OCI-LY3 (cell line): ENCODE data around the gene LRRC8E.

Experiments
- EZH2phosphoT487 ChIP-seq: fragments of 200-600 bp; shearing (Covaris generic); IDR thresholded peaks from 2 replicates; pipeline ENCODE4 v1.6.1; 2018; ENCODE audit warnings: antibody characterized with exemption, mixed run types, low read depth
- TF ChIP-seq, protein P1 (sequence below): fragments of 200-600, 300-600 bp; sonication (generic); IDR thresholded peaks from 2 replicates; pipeline ENCODE4 v1.5.1; 2014; ENCODE audit warnings: antibody characterized with exemption, low read length, low read depth

DNA sequence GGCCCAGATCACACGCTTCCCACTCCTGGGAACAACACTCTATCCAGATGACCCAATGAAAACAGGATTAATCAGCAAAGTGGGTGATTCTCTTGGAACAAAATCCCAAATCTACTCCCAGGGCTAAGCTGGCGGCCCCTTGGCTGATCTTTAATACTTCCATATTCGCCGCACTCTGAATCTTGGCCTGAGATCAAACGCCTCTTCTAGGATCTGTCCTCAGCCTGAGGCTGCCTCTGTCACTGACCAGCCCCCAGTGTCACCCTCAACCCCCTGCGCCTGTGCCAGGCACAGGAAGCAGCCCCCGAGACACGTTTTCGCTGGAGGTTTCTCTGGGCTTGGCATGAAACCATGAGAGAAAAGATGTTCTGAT is 40.0 kb downstream of the LRRC8E start:
- TF ChIP-seq, protein P1, sequence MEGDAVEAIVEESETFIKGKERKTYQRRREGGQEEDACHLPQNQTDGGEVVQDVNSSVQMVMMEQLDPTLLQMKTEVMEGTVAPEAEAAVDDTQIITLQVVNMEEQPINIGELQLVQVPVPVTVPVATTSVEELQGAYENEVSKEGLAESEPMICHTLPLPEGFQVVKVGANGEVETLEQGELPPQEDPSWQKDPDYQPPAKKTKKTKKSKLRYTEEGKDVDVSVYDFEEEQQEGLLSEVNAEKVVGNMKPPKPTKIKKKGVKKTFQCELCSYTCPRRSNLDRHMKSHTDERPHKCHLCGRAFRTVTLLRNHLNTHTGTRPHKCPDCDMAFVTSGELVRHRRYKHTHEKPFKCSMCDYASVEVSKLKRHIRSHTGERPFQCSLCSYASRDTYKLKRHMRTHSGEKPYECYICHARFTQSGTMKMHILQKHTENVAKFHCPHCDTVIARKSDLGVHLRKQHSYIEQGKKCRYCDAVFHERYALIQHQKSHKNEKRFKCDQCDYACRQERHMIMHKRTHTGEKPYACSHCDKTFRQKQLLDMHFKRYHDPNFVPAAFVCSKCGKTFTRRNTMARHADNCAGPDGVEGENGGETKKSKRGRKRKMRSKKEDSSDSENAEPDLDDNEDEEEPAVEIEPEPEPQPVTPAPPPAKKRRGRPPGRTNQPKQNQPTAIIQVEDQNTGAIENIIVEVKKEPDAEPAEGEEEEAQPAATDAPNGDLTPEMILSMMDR, result no peak
- TF ChIP-seq EZH2phosphoT487, result no peak
